H1 (cell line): ENCODE data around the gene EGFR. TPM values are rescaled to one million over a fixed set of nuclear protein-coding genes. Genes with fewer than 3 reads are reported as not detected.

Experiments used
- CTBP2 ChIP-seq: IDR thresholded peaks from 2 replicates; pipeline ENCODE4 v1.7.0; 2011; ENCODE audit warnings: borderline replicate concordance, mild to moderate bottlenecking, moderate library complexity, mixed read lengths, low read length; ENCODE audit not compliant: insufficient read depth, insufficient read length
- GABPA ChIP-seq: IDR thresholded peaks from 2 replicates; pipeline ENCODE4 v1.6.1; 2011; ENCODE audit warnings: mild to moderate bottlenecking, low read length, moderate library complexity, borderline replicate concordance; ENCODE audit not compliant: insufficient read depth
- SP2 ChIP-seq: IDR thresholded peaks from 2 replicates; pipeline ENCODE4 v1.6.1; 2012; ENCODE audit warnings: mild to moderate bottlenecking, low read length, inconsistent platforms
- TEAD4 ChIP-seq: IDR thresholded peaks from 2 replicates; pipeline ENCODE4 v1.6.1; 2012; ENCODE audit warnings: low read depth, low read length, inconsistent platforms, mixed read lengths
- polyA plus RNA-seq, 7 experiments: library from polyadenylated mRNA; depleted of rRNA in 3 of 7; stranded (reverse) in 5 of 7; unstranded in 2 of 7; fragments of >200 nt in 5 of 7; fragments of 200-250 nt in 2 of 7; gene quantifications; 1 replicate in 5 of 7; 2 replicates in 1 of 7; 4 replicates in 1 of 7; pipeline versions ENCODE4 v1.2.1 to v1.2.3, GENCODE V29; 2011 to 2013; ENCODE audit warnings: missing spikeins in 2 of 7, mixed read lengths in 2 of 7
- total RNA-seq: library from RNA; stranded (reverse); fragmentation: NEBNext Ultra II Directional; extraction: Animal tissue kit (Norgen Biotek cat#: 25700); gene quantifications from 2 replicates; pipeline ENCODE4 v1.2.1, GENCODE V29; 2021

The EGFR gene
- total and polyA plus RNA-seq, 2 of the 8 experiments (the other 6 are each of a cell fraction or from before 2014, with no cell fraction given), result 1.9 to 5.8 TPM

- no peak for TF ChIP-seq CTBP2
- TF ChIP-seq SP2, result no peak
- TF ChIP-seq GABPA, result no peak
- TF ChIP-seq TEAD4, result no peak
- TF ChIP-seq, all 59 proteins: peak for 0
Observed at GRCh38 chr7:55241958-55242357, 223.1 kb downstream of the EGFR start (continued).
